Natural killer cell (primary cell): Measurements from ENCODE around the gene PUDP. TPM values are rescaled to one million over a fixed set of nuclear protein-coding genes. Genes with fewer than 3 reads are reported as not detected.
"Not testable (repeated sequence)": the region's sequence is repeated elsewhere in the genome, so short reads cannot be mapped to it uniquely, and the experiment has no call there.

Experiments
- ATAC-seq, 3 donors: fragments of 150-1000 bp in 2 of 3; fragments of 200-7000 bp in 1 of 3; cut with Tn5 transposase; 1 replicate in 1 of 3; 2 replicates in 2 of 3; pipeline ENCODE4 v1.10.0; 2021; ENCODE audit warnings: mild to moderate bottlenecking in 2 of 3, moderate library complexity in 2 of 3
- DNase-seq, 2 donors: peaks; one replicate each; pipeline versions ENCODE4 v3.0.0 to v3.0.0-alpha.2; 2013 to 2021; ENCODE audit warnings: mixed read lengths in 1 of 2
- H3K27ac ChIP-seq: one replicate; pipeline ENCODE4 v1.5.1; 2013; ENCODE audit warnings: mild to moderate bottlenecking, low read length
- H3K27me3 ChIP-seq: one replicate; pipeline ENCODE4 v1.6.1; 2013; ENCODE audit warnings: low read length; ENCODE audit not compliant: control insufficient read depth, insufficient read depth
- H3K36me3 ChIP-seq: one replicate; pipeline ENCODE4 v1.6.1; 2013; ENCODE audit warnings: low read length; ENCODE audit not compliant: control insufficient read depth, insufficient read depth
- H3K4me1 ChIP-seq: one replicate; pipeline ENCODE4 v1.6.1; 2013; ENCODE audit warnings: low read length; ENCODE audit not compliant: control insufficient read depth, insufficient read depth
- H3K4me3 ChIP-seq: one replicate; pipeline ENCODE4 v1.5.1; 2013; ENCODE audit warnings: low read length
- H3K9me3 ChIP-seq: one replicate; pipeline ENCODE4 v1.6.1; 2013; ENCODE audit warnings: low read length; ENCODE audit not compliant: control insufficient read depth, insufficient read depth
- H3K27ac Mint-ChIP-seq, 2 donors: one replicate each; pipeline ENCODE4 v1.8.0; 2022; ENCODE audit warnings: mild to moderate bottlenecking in 2 of 2, mixed read lengths in 2 of 2, moderate library complexity in 1 of 2
- H3K27me3 Mint-ChIP-seq, 2 donors: one replicate each; pipeline ENCODE4 v1.8.0; 2022; ENCODE audit warnings: low read depth in 2 of 2, mixed read lengths in 2 of 2
- H3K36me3 Mint-ChIP-seq: one replicate; pipeline ENCODE4 v1.8.0; 2022; ENCODE audit warnings: mixed read lengths
- H3K4me1 Mint-ChIP-seq, 2 donors: one replicate each; pipeline ENCODE4 v1.8.0; 2022; ENCODE audit warnings: mixed read lengths in 2 of 2
- H3K4me3 Mint-ChIP-seq: one replicate; pipeline ENCODE4 v1.8.0; 2022; ENCODE audit warnings: mild to moderate bottlenecking, moderate library complexity, mixed read lengths
- H3K9me3 Mint-ChIP-seq, 2 donors: one replicate each; pipeline ENCODE4 v1.8.0; 2022; ENCODE audit warnings: mixed read lengths in 2 of 2
- CTCF ChIP-seq: fragments of 200-600 bp; IDR thresholded peaks from one replicate; pipeline ENCODE4 v1.8.0; 2022; ENCODE audit warnings: antibody characterized with exemption
- WGBS: methylation state at CpG from one replicate; pipeline ENCODE4 v1.1.7; 2013; ENCODE audit warnings: missing lambda C conversion rate; ENCODE audit not compliant: insufficient coverage; 5-methylcytosine and 5-hydroxymethylcytosine counted together
- intact Hi-C: fragments of 100-400 bp; cut with micrococcal nuclease; formaldehyde crosslinking; loops from one replicate; pipeline ENCODE4 v1.14.2; 2022
- total RNA-seq, 4 donors: library from RNA; stranded (reverse); fragments of 120-200 nt in 1 of 4; gene quantifications; one replicate each; pipeline versions ENCODE4 v1.2.3 to v1.2.4, GENCODE V29; 2013 to 2022

The PUDP gene
- total RNA-seq, 3 donors from 2014 or later (not counting 1 experiment from before 2014, with no cell fraction given), result 5.4 to 11.4 (median 5.6) TPM

- H3K4me1 ChIP-seq, result no peaks in the 10 kb centered on the region
- TF ChIP-seq CTCF, result no peak
- no peaks in the 10 kb centered on the region for H3K27me3 ChIP-seq
- Mint-ChIP-seq H3K9me3 (no peaks in the 10 kb centered on the region), H3K36me3 (no peaks in the 10 kb centered on the region), H3K4me1 (no peaks in the 10 kb centered on the region), H3K27ac (no peak overlapping the region), H3K4me3 (no peak overlapping the region), H3K27me3 (no peaks in the 10 kb centered on the region)
- H3K27ac ChIP-seq, result no peak overlapping the region
- ATAC-seq (no peak), DNase-seq (no peak)
- WGBS, result 87% methylated on average over 5 of the region's 7 CpGs
- H3K36me3 ChIP-seq, result no peaks in the 10 kb centered on the region
- no peaks in the 10 kb centered on the region for H3K9me3 ChIP-seq
- intact Hi-C loops, result no loop called here
- H3K4me3 ChIP-seq, result no peak overlapping the region
These were observed 123.1 kb downstream of the PUDP start for GRCh38 chrX:7024850-7025249.

GRCh38 chrX:7022996-7023395 is 125.0 kb downstream of the PUDP start:
- H3K27ac ChIP-seq, H3K9me3 Mint-ChIP-seq, H3K4me3 Mint-ChIP-seq, H3K9me3 ChIP-seq, ATAC-seq, H3K27me3 Mint-ChIP-seq, H3K36me3 Mint-ChIP-seq, H3K36me3 ChIP-seq, H3K4me1 ChIP-seq, intact Hi-C loops, H3K4me3 ChIP-seq, H3K4me1 Mint-ChIP-seq, DNase-seq, H3K27me3 ChIP-seq: not testable (repeated sequence)
- WGBS, result 94% methylated on average over 2 of the region's 3 CpGs
- H3K27ac Mint-ChIP-seq, result peak overlapping the region in 1 of 2 donors; percentile 19

DNA sequence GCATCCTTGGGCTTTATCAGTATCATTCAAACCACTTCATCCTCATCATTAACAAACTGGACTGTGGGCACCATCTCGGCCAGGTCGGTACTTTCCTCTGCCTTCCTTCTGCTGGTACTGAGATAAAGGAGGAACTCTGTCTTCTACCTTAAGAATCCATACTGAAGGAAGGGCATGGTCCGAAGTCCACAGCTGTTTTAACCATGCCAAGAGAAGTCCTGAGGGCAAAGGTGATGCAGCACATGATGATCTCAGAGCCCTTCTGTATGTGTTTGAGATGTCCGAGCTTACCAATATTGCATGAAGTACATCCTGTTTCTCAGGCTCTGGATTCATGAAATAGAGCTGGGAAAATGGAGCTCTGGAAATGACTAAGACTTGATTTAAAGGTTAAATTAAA is 126.0 kb downstream of the PUDP start:
- TF ChIP-seq CTCF, result no peak
- no peaks in the 10 kb centered on the region for H3K4me1 ChIP-seq
- Mint-ChIP-seq H3K36me3 (no peaks in the 10 kb centered on the region), H3K27ac (no peak overlapping the region), H3K9me3 (no peaks in the 10 kb centered on the region), H3K4me3 (no peak overlapping the region), H3K4me1 (no peaks in the 10 kb centered on the region), H3K27me3 (no peaks in the 10 kb centered on the region)
- DNase-seq (no peak), ATAC-seq (no peak)
- no peak overlapping the region for H3K4me3 ChIP-seq
- intact Hi-C loops, result no loop called here
- no peaks in the 10 kb centered on the region for H3K27me3 ChIP-seq
- no peaks in the 10 kb centered on the region for H3K36me3 ChIP-seq
- no peak overlapping the region for H3K27ac ChIP-seq
- H3K9me3 ChIP-seq, result no peaks in the 10 kb centered on the region
- WGBS, result 93% methylated on average over 3 of the region's 4 CpGs

- Mint-ChIP-seq H3K4me3 (no peak overlapping the region), H3K9me3 (no peaks in the 10 kb centered on the region), H3K27ac (no peak overlapping the region), H3K27me3 (no peaks in the 10 kb centered on the region), H3K4me1 (no peaks in the 10 kb centered on the region), H3K36me3 (no peaks in the 10 kb centered on the region)
- H3K9me3 ChIP-seq, result no peaks in the 10 kb centered on the region
- intact Hi-C loops, result no loop called here
- DNase-seq (no peak), ATAC-seq (no peak)
- WGBS, result 84% methylated on average over 2 of the region's 3 CpGs
- H3K4me1 ChIP-seq, result no peaks in the 10 kb centered on the region
- H3K36me3 ChIP-seq, result no peaks in the 10 kb centered on the region
- H3K4me3 ChIP-seq, result no peak overlapping the region
- H3K27me3 ChIP-seq, result no peaks in the 10 kb centered on the region
- H3K27ac ChIP-seq, result no peak overlapping the region
- no peak for TF ChIP-seq CTCF
These were observed 128.4 kb downstream of the PUDP start for GRCh38 chrX:7019555-7019954.

DNA sequence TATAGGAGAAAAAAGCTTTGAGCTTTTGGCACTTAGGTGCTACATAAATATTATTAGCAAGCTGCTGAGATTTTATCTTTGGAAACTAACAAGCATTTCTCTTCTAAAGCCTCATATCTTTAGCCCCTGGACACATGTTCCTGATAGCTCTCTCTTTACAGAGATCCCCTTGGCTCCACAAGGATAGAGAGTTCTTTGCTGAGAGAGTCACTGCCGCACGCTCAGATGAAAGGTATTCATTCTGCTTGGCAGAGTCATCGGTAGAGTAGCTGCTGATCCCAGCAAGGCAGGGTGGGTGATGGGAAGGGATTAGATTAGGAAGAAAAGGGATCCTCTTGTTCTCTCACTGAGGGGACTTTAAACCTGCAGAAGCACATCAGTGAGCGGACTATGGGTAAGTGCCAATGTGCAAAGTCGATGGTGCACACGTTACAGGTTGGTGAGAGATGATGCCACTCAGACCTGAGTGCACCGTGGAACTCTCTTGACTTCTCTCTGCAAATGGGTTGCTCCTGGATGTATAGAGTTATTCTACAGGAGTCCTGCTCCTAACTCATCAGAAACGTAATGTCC is 135.6 kb downstream of the PUDP start:
- intact Hi-C loops, H3K4me1 ChIP-seq, H3K27me3 ChIP-seq, H3K36me3 Mint-ChIP-seq, H3K4me3 Mint-ChIP-seq, H3K9me3 Mint-ChIP-seq, H3K9me3 ChIP-seq, ATAC-seq, H3K27ac Mint-ChIP-seq, H3K4me1 Mint-ChIP-seq, H3K27me3 Mint-ChIP-seq, H3K4me3 ChIP-seq, H3K36me3 ChIP-seq, DNase-seq, H3K27ac ChIP-seq: not testable (repeated sequence)
- 97% methylated on average over 7 of the region's 8 CpGs for WGBS

- ATAC-seq, H3K4me3 ChIP-seq, H3K4me1 Mint-ChIP-seq, DNase-seq, H3K9me3 Mint-ChIP-seq, H3K4me3 Mint-ChIP-seq, H3K36me3 Mint-ChIP-seq, H3K36me3 ChIP-seq, H3K27ac Mint-ChIP-seq, H3K9me3 ChIP-seq, H3K27ac ChIP-seq, H3K4me1 ChIP-seq, H3K27me3 ChIP-seq, intact Hi-C loops, H3K27me3 Mint-ChIP-seq: not testable (repeated sequence)
- 100% methylated on average over 1 of the region's 4 CpGs for WGBS
These were observed 137.1 kb downstream of the PUDP start for GRCh38 chrX:7010897-7011296.
